KOPT-K1 (cell line): ENCODE results near the gene SCIN.
"Not testable (repeated sequence)": the region's sequence is repeated elsewhere in the genome, so short reads cannot be mapped to it uniquely, and the experiment has no call there.

ENCODE experiments used
- H3K27ac ChIP-seq: fragments of 200-600 bp; sonication (generic); 2 replicates; pipeline ENCODE4 v1.5.1; 2016; ENCODE audit warnings: antibody characterized with exemption, mild to moderate bottlenecking, low read depth, low read length; ENCODE audit not compliant: poor library complexity, severe bottlenecking
- H3K36me3 ChIP-seq: fragments of 200-600 bp; sonication (generic); 2 replicates; pipeline ENCODE4 v1.5.1; 2017; ENCODE audit warnings: antibody characterized with exemption, mild to moderate bottlenecking, low read length, moderate library complexity; ENCODE audit not compliant: insufficient read depth
- H3K9me3 ChIP-seq: fragments of 200-600 bp; sonication (generic); 2 replicates; pipeline ENCODE4 v1.5.1; 2017; ENCODE audit warnings: antibody characterized with exemption, low read length, mild to moderate bottlenecking; ENCODE audit not compliant: insufficient read depth, poor library complexity, severe bottlenecking

The SCIN gene

GRCh38 chr7:12670743-12671520 lies 100.4 kb downstream of the SCIN start:
- H3K27ac ChIP-seq = no peak overlapping the region
- H3K36me3 ChIP-seq = no peaks in the 10 kb centered on the region
- H3K9me3 ChIP-seq = no peaks in the 10 kb centered on the region

GRCh38 chr7:12673436-12673835 lies 102.9 kb downstream of the SCIN start:
- not testable (repeated sequence) for H3K36me3 ChIP-seq, H3K27ac ChIP-seq, H3K9me3 ChIP-seq

GRCh38 chr7:12674053-12674452 lies 103.5 kb downstream of the SCIN start:
- no peaks in the 10 kb centered on the region for H3K36me3 ChIP-seq
- no peaks in the 10 kb centered on the region for H3K9me3 ChIP-seq
- H3K27ac ChIP-seq = no peak overlapping the region

- H3K36me3 ChIP-seq = no peaks in the 10 kb centered on the region
- no peak overlapping the region for H3K27ac ChIP-seq
- no peaks in the 10 kb centered on the region for H3K9me3 ChIP-seq
Measured at GRCh38 chr7:12674861-12675260, 104.3 kb downstream of the SCIN start.

- H3K36me3 ChIP-seq = no peaks in the 10 kb centered on the region
- H3K9me3 ChIP-seq = no peaks in the 10 kb centered on the region
- H3K27ac ChIP-seq = no peak overlapping the region
Measured at GRCh38 chr7:12683678-12684585, 113.4 kb downstream of the SCIN start.

- Histone ChIP-seq H3K36me3 (no peaks in the 10 kb centered on the region), H3K9me3 (no peaks in the 10 kb centered on the region), H3K27ac (no peak overlapping the region)
Measured at GRCh38 chr7:12684733-12685132, 114.2 kb downstream of the SCIN start.

GRCh38 chr7:12685550-12685949 lies 115.0 kb downstream of the SCIN start:
- no peak overlapping the region for H3K27ac ChIP-seq
- no peaks in the 10 kb centered on the region for H3K9me3 ChIP-seq
- no peaks in the 10 kb centered on the region for H3K36me3 ChIP-seq

- Histone ChIP-seq H3K9me3 (no peaks in the 10 kb centered on the region), H3K36me3 (no peaks in the 10 kb centered on the region), H3K27ac (peak overlapping the region; percentile 71)
Measured at GRCh38 chr7:12686234-12686890, 115.8 kb downstream of the SCIN start.

- Histone ChIP-seq H3K27ac (peak within 1 kb of the TSS; percentile 71), H3K9me3 (no peaks in the 10 kb centered on the region), H3K36me3 (no peaks in the 10 kb centered on the region)
Measured at GRCh38 chr7:12686891-12687717, 116.6 kb downstream of the SCIN start, which contains the start of gene ARL4A. ARL4A (plus strand) TSS chr7:12687633; CDS start chr7:12688255, 622 bp downstream.

GRCh38 chr7:12687718-12688171 lies 117.2 kb downstream of the SCIN start:
- no peaks in the 10 kb centered on the region for H3K36me3 ChIP-seq
- peak overlapping the region; percentile 71 for H3K27ac ChIP-seq

GRCh38 chr7:12688485-12689170 lies 118.1 kb downstream of the SCIN start:
- not testable (repeated sequence) for H3K27ac ChIP-seq, H3K9me3 ChIP-seq, H3K36me3 ChIP-seq

More at GRCh38 chr7:12687718-12688171, 117.2 kb downstream of the SCIN start:
- no peaks in the 10 kb centered on the region for H3K9me3 ChIP-seq

GRCh38 chr7:12689451-12689850 lies 118.9 kb downstream of the SCIN start:
- Histone ChIP-seq H3K36me3 (no peaks in the 10 kb centered on the region), H3K27ac (no peak overlapping the region), H3K9me3 (no peaks in the 10 kb centered on the region)

GRCh38 chr7:12690041-12690878 lies 119.7 kb downstream of the SCIN start:
- no peak overlapping the region for H3K27ac ChIP-seq
- H3K9me3 ChIP-seq = no peaks in the 10 kb centered on the region
- no peaks in the 10 kb centered on the region for H3K36me3 ChIP-seq
